Stimulated activated CD8-positive, alpha-beta memory T cell treated with anti-CD3 and anti-CD28 coated beads, Interleukin-4, amount 100 ng/mL, for 24 hours (primary cell): Measurements from ENCODE around the gene TULP3.

Source experiments
- DNase-seq: peaks from one replicate; pipeline ENCODE4 v3.0.0-alpha.2; 2020; ENCODE audit warnings: low read depth

The TULP3 gene

DNA sequence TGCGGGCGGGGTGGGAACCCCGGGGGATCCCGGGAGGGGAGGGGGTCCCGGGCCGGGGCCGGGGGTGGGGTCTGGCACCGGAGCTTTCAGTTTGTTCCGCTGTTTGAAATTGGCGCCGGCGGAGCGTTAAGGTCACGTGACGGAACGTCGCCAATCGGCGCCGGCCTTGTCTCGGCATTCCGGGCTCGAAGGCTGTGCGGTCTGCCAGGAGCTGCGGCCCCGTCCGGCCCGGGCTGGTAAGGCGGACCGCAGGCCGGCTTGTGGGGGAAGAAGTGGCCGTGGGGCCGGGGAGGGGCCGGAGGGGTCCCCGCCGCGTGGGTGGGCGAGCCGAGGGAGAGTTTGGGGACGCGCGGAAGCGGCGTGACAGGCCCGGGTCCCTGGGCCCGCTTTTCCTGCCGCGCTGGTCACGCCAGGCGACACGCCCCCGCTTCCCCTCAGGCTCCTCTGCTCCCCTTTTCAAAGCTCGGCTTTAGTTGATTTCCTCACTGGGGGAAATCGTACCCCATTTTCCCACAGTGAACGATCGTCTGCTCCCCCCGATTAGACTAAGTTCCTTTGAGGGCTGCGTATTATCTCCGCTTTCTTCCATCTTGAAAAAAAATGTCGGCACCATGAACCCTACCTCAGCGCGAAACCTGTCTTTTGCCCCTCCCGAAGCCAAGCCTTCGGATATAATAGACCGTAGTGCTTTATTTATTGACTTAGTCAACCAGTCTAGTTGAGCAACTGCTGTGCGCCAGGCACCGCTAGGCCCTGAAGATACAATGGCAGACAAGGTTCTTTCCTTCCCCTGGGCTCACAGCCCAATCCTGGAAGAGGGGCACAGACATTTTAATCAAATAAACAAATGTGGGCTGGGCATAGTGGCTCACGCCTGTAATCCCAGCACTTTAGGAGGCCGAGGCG, 13.4 kb upstream of the TULP3 start, which contains the start of the genes FOXM1 and RHNO1:
Gene FOXM1 (minus strand): TSS at position 128 of the 906 bp plus-strand sequence. CDS start 2,696 bp downstream, outside the sequence.
Gene RHNO1 (plus strand): TSS at position 177 of the 906 bp plus-strand sequence. CDS start 8,144 bp downstream, outside the sequence.
- peak; percentile 82 for DNase-seq

DNA sequence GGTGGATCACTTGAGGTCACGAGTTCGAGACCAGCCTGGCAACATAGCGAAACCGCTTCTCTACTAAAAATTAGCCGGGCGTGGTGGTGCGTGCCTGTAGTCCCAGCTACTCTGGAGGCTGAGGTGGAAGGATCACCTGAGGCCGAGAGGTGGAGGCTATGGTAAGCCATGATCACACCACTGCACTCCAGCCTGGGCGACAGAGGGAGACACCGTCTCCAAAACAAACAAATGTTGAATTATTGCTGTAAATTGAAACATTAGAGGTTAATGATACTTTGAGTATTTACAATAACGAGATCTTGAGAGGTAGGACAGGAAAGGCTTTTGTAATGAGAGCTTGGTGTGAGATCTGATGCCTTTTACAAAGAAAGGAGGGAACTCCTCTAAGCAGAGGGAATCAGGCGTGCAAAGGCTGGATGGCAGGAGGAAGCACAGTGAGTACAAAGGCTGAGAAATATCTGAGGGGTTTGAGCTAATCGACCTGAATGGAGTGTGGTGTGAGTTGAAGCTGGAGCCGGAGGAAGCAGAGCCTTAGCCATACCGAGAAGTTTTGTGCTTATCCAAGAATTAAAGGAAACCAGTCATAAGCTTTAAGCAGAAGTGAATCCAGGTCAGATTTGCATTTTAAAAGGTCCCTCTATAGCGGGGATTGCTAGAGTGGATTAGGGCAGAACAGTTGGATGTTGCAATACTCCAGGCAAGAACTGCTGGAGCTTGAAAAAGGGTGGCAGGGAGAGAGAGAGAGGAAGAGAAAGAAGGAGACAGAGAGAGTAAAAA, 12.5 kb upstream of the TULP3 start:
- DNase-seq, result no peak

DNA sequence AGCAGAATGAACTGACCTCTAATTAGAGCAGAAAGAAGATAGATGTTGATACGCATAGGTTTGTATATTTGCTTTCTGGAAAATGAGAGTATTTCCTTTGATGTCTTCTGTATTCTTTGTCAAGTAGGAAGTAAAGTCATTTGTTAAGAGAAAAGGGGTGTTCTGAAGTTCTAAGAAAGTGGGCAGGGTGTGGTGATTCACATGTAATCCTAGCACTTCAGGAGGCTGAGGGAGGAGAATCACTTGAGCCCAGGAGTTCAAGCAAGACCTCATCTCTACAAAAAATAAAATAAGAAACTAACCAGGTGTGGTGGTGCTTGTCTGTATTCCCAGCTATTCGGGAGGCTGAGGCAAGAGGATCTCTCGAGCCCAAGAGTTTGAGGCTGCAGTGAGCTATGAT, 10.8 kb upstream of the TULP3 start:
- DNase-seq, result no peak

DNA sequence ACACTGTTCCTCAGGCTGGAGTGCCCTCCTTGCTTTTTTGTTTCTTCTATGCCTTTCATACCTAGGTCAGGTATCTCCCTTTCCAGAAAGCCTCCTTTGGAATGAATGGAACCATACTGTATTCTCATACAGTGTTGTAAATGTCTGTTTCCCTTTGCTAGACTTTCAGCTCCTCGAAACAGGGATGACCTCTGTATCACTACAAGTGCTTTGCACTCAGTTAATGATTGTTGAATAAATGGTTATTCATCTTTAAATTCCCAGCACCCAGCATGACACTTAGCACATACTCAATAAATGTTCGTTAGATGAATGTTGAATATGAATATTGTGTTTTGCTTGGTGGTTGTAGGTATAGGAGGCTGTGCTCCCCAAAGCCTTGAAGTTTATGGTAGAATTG, 5.9 kb upstream of the TULP3 start:
- DNase-seq, result no peak

DNA sequence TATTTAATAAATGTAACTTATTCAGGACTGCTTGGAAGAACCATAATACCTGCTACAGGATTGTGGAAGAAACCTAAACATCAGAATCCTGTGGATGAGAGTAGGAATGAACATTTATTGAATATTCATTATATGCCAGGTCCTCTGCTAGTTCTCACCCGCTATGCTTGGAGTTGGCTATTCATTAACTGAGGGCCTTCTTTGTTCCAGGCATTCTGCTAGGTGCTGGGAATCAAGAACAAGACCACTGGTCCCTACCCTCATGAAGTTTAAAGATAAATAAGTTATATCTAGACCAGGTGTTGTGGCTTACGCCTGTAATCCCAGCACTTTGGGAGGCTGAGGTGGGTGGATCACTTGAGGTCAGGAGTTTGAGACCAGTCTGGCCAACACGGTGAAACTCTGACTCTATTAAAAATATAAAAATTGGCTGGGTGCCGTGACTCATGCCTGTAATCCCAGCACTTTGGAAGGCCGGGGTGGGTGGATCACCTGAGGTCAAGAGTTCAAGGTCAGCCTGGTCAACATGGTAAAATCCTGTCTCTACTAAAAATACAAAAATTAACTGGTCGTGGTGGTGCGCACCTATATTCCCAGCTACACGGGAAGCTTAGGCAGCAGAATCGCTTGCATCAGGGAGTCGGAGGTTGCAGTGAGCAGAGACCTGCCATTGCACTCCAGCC, 3.8 kb upstream of the TULP3 start:
- DNase-seq, result no peak

DNA sequence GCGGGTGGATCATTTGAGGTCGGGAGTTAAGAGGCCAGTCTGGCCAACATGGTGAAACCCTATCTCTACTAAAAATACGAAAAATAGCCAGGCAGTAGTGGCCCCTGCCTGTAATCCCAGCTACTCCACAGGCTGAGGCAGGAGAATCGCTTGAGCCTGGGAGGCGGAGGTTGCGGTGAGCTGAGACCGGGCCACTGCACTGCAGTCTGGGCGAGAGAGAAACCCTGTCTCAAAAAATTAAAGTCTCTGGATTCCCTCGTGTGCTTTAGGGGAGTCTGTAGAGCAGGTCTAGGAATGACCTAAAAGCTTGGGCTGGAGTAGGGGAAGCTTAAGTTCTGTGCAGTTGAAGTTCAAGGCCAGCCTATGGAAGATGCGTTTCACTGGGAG, 697 bp upstream of the TULP3 start:
- no peak for DNase-seq

DNA sequence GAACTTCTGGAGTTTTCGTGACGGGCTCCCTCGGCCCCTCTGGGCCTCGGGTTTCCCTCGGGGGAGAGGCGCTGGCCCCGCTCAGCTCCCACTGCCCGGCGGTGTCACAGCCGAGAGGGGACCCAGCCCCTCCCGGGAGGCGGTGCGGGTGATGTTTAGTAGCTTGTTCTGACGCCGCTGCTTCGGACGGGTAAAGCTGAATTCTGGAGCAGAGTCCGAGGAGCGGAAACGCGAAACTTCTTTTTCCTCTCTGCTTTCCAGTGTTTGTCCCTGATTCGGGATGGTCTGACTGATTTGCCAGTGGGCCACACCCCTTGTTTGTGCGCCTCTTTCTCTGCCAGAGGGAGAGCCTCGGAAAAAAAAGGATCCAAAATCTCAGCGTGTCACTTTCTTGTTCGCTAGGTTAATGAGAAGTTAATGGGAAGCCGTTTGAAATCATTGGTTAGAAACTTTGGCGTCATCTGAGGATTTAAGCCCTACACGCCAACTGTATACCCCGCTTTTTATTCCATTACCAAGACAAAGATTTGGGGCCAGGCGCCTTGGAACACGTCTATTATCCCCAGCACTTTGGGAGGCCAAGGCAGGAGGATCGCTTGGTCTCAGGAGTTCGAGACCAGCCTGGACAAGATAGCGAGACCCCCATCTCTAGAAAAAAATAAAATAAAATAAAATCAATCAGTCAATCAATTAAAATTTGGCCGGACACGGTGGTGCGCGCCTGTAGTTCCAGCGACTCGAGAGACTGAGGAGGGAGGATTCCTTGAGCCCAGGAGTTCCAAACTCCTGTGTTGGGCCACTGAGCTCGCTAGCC, 756 bp downstream of the TULP3 start:
- no peak for DNase-seq

DNA sequence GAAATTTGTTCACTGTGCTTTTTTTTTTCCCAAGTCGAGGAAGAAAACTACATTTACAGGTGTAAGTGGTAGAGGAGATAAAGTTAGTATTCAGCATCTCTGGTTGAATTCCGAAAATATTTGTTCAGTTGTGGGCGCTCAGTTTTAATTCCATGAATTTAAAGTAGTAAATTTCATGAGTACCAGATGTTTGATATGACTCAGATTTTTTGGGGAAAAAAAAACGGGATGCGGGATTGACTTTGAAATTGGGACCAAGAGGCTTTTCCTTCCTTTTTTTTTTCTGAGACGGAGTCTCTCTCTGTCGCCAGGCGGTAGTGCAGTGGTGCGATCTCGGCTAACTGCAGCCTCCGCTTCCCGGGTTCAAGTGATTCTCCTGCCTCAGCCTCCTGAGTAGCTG, 1.6 kb downstream of the TULP3 start:
- no peak for DNase-seq

DNA sequence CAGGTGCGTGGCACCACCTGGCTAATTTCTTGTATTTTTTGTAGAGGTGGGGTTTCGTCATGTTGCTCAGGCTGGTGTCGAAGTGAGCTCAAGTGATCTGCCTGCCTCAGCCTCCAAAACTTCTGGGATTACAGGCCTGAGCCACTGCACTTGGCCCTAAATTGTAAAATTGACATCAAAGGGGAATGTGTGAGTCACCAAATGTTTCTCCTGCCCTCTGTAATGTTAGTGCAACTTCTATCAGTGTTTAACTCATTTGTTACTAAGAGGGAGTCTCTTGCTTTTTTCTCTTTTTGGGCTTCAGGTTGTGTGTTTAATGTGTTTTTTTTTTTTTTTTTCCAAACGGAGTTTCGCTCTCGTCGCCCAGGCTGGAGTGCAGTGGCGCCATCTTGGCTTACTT, 2.3 kb downstream of the TULP3 start:
- DNase-seq, result no peak

DNA sequence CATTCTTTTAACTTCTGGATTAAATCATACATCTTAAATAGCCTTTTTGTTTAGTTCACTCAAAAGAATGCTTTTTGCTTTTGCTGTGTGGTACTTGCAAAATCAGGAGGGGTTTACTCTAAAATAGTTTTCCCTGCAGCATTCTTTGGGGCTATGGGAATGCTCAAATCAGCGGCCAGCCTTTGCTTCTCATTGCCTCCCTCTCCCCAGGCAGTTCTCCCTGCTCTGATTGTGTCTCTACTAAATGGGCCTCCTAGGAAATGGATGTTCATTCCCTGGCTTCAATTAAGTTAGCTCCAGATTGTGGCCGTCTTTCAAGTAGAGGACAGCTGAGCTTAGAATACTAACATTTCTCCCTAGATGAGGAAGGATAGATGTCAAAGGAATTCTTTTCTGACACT, 4.4 kb downstream of the TULP3 start:
- no peak for DNase-seq

DNA sequence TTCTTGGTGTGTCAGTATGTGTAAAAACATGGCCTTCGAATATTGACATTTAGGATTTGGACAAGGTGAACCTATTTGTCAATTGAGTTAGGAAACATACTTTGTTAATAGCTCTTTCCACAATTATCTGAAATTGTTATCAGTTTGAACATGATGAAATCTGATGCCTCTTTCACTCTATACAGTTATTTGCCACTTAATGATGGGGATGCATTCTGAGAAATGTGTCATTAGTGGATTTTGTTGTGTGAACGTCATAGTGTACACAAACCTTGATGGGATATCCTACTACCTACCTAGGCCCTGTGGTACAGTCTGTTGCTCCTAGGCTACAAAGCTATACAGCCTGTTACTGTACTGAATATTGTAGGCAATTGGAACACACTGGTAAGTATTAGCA, 4.8 kb downstream of the TULP3 start:
- no peak for DNase-seq

DNA sequence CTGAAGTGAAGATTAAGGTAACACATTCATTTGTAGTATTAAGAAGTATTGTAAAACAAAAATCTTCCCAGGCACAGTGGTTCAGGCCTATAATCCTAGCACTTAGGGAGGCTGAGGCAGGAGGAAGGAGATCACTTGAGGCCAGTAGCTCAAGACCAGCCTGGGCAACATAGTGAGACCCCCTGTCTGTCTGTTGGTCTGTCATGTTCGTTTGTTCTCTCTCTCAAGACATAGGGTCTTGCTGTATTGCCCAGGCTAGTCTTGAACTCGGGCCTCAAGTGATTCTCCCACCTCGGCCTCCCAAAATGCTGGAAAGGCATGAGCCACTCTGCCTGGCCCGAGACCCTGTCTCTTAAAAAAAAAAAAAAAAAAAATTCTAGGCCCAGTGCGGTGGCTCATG, 6.7 kb downstream of the TULP3 start:
- DNase-seq, result no peak

DNA sequence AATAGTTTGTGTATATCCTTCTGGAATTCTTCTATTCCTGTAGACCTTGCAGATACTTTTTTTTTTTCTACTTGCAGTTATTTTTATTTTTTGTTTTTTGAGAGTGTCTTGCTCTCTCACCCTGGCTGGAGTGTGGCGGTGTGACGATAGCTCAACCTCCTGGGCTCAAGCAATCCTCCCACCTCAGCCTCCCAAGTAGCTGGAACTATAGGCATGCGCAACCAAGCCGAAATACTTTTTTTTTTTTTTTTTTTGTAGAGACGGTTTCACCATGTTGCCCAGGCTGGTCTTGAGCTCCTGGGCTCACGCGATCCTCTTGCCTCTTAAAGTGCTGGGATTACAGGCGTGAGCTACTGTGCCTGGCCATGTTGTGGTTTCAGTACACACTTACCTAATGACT, 10.0 kb downstream of the TULP3 start:
- no peak for DNase-seq

DNA sequence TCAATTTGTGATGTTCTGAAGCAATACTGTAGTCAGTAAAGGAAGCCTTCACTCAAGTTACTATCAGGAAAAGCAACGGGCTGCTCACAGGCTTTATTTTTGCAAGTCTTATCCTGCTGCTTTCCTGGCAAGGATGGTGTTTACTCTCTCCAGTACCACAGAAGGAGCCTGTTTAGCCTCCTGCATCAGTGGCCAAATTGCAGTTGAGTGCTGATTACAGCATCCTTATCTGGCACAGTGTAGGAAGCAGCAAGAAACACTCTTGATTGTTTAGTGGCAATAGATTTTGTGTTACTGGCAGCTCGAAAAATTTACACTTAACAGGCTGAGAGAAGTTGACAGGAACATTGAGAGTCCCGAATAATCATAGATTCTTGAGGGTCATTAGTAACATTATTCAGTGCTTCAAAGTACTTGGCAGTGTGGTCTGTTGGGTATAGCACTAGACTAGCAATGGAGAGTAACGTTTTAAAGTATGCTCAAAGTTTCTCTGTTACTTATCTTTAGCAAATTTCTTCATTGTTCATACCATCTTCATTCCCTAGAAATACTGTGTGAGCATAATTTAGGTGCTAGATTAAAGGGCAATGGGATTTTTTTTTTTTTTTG, 11.7 kb downstream of the TULP3 start:
- no peak for DNase-seq

DNA sequence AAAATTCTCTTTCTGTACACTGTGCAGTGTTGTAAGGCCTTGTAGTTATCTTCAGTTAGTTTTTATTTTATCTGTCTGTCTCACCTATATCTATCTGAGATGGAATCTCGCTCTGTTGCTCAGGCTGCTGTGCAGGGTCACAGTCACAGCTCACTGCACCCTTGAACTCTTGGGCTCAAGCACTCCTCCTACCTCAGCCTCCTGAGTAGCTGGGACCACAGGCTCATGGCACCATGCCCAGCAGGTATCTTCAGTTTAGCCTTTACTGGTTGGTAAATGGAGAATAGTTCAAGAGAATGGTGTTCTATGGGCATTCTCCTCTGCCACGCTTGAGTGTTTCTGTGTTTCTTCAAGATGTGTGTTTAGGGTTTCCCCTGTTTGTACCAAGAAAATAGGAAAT, 13.6 kb downstream of the TULP3 start:
- DNase-seq, result no peak

DNA sequence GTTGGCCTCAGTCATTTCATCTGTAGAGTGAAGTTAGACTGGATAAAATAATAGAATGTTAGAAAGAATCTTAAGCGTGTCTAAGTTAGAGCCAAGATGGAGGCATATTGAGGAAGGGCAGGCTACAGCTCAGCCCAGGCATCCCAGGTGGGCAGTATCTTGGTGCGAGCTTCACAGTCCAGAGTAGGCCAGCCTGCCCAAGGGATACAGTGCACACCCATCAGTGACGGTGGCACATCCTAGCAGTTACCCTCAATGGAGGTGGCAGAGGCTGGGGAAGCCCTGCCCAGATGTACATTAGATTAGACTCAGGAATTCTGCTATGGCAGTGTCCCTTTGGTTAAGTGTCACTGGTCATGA, 21.5 kb downstream of the TULP3 start:
- DNase-seq, result no peak

DNA sequence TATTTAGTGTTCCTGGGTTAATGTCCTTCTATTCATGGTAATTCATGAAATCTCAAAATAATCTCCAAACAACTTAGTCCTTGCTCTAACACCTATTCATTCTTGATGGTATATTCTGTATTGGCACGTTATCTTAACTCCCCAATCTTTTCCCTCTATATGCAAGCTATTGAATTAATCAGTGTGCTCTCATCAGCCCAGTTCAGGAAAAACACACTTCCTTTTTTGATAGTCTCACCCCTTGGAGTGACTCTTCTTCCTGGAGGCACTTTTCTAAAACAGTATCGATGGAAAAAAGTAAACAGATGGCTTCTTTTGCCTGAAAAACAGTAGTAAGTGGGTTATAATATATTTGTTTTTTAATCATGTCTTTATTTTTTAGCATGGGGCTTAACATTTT, 28.6 kb downstream of the TULP3 start:
- DNase-seq, result no peak

DNA sequence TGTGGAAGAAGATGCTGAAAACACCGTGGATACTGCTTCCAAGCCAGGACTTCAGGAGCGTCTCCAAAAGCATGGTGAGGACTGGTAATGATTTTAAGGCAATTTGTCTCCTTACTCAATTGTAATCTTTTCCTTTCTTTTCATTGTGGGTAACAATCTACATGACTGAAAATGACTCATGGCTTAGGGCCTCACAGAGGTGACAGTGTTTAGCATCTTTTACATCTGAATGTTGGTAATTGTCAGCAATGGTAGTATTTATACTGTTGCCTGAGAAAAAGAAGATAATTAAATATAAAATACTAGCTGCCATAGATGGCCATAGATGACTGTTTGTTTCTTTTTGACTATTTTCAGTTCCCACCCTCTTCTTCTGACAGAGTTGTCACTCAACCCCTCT, 31.6 kb downstream of the TULP3 start:
- no peak for DNase-seq

DNA sequence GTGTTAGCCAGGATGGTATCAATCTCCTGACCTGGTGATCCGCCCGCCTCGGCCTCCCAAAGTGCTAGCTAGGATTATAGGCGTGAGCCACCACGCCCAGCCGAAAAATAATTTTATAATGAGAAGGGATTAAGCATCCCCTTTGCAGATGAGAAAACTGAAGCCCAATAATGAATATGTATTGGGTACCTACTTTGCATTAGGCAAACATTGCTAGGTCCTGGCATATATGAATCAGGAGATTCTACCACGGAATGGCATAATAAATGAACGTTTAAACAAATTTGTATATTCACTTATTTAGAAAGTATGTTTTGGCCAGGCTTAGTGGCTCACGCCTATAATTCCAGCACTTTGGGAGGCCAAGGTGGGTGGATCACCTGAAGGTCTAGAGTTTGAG, 32.4 kb downstream of the TULP3 start:
- no peak for DNase-seq

DNA sequence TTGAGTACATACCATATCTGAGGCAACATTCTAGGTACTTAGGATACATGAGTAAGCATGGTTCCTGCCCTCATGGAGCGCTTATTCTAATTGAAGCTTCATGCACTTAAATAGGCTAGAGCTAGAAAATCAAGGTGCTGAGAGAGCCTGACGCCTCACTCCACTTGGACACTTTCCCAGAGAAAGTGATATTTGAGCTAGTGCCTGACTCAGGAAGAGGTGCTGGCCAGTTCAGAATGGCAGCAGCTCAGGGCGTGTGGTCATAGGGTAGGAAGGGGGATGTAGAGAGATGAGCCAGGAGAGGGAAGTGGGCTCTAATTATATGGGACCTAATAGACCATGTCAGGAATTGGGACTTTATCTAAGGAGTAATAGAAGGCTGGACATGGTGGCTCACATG, 33.3 kb downstream of the TULP3 start:
- no peak for DNase-seq

DNA sequence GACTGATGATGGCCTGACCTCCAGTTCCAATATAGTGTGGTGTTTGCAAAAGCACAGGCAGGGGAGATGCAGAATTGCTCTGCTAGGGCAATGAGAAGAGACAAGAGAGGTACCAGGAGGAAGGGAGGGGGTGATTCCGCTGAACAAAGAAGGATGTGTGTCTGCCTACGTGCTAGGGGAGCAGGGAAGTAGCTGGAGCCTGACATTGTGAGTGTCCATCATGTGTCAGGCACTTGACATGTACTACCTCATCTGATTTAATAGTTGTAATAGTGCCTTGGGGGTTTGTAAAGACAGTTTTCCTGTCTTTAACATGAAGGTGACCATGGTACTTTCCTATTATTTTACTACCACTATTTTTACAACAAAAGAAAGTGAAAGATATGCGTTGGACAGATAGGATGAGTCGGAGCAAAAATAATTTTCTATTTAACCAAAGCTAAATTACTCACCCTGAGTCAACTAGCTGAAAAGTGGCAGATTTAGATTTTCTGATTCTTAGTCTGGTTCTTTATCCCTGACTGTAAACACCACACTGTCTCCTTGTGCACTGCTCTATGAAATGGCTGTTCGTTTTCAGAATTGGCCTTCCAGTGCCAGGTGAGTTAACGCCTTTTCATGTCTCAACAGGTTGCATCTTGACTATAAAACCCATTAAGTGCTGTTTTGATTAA, 34.8 kb downstream of the TULP3 start:
- no peak for DNase-seq
